ENCODE measurements around the gene GRAMD1A.

DNA sequence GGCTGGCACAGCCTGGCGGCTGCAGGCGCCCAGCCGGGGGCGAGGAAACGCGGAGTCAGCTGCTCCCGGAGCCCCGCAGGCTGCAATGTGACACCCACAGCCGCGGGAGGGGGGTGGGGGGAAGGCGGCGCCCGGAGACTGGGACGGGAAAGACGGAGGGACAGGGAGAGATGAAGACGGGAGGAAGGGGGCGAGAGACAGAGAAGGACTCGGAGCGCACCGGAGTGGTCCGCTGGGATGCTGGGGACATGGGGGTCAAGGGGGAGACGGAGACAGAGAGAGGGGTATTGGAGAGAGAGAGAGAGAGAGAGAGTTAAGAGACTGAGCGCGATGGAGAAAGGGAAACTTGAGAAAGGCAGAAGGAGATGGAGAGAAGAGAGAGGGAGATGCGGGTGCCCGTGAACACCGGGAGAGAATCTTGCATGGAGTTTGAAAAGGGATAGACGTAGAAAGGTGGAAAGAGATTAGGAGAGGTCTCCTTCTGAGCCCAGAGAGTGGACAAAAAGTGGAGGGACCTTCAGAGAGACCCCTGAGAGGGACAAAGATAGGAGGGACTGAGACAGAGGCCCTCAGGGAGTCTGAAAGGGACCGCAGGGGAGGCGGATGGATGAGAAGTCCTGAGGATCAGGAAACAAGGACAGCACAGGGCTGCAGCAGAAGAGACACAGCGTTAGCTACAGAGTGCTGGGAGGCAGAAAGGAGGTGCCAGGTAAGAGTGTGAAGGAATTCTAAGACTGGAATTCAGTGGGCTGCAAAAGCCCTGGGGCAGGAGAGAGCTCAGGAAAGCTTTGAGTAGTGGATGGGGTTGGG is 31.2 kb downstream of the GRAMD1A start:
- TF ChIP-seq, protein P1, sequence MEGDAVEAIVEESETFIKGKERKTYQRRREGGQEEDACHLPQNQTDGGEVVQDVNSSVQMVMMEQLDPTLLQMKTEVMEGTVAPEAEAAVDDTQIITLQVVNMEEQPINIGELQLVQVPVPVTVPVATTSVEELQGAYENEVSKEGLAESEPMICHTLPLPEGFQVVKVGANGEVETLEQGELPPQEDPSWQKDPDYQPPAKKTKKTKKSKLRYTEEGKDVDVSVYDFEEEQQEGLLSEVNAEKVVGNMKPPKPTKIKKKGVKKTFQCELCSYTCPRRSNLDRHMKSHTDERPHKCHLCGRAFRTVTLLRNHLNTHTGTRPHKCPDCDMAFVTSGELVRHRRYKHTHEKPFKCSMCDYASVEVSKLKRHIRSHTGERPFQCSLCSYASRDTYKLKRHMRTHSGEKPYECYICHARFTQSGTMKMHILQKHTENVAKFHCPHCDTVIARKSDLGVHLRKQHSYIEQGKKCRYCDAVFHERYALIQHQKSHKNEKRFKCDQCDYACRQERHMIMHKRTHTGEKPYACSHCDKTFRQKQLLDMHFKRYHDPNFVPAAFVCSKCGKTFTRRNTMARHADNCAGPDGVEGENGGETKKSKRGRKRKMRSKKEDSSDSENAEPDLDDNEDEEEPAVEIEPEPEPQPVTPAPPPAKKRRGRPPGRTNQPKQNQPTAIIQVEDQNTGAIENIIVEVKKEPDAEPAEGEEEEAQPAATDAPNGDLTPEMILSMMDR (IDR thresholded peaks at IDR 0.05; ENCODE audit: insufficient read depth, low read depth, low read length): no peak
- no peak for TF ChIP-seq EZH2 (IDR thresholded peaks at IDR 0.05; ENCODE audit: insufficient read depth, low read length)

Data from astrocyte (in vitro differentiated cells and primary cell).